Umbilical cord (tissue), 2 donors: ENCODE data around the gene TRDMT1. TPM values are rescaled to one million over a fixed set of nuclear protein-coding genes. Genes with fewer than 3 reads are reported as not detected.

ENCODE experiments used
- DNase-seq: peaks from one replicate; pipeline ENCODE4 v3.0.0-alpha.2; 2015; ENCODE audit warnings: low spot score
- total RNA-seq: library from RNA; depleted of rRNA; stranded (reverse); fragments of >200 nt; gene quantifications from one replicate; pipeline ENCODE4 v1.2.3, GENCODE V29; 2014; ENCODE audit warnings: low replicate concordance; ENCODE audit not compliant: insufficient read depth

Gene TRDMT1
- total RNA-seq, 1 donor from 2014 or later: 29.9 TPM

DNA sequence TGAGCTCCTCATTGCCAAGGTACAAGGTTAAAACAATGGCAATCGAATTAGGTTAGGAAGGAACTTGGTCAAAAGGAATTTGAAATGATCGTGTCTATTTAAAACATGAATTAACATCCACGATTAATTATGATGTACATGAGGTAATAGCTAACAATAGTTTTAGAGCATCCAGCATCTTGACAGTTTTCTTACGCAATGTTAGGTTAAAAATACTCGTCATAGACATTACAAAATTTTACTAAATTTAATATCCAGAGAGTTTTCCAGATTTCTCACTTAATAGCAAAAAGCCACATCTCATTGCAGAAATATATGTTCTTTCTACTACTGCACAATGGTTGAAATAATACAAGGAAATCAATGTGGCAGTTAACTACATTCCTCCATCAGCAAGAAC, 94.5 kb downstream of the TRDMT1 start:
- DNase-seq: no peak

DNA sequence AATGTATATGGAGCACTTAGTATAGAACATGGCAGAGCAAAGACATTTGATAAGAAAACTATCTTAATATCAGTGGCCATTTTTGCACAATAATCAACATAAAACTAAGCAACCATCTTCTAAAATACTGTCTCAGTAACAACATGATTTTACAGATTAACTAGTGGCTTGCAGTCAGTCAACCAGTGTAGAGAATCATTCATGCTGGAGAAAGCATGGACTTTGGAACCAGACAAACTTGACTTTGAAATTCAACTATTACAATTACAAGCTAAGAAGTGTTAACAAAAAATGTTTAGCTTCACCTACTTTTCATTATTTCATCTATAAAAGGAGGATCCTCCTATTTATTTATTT, 99.6 kb downstream of the TRDMT1 start:
- DNase-seq: no peak

DNA sequence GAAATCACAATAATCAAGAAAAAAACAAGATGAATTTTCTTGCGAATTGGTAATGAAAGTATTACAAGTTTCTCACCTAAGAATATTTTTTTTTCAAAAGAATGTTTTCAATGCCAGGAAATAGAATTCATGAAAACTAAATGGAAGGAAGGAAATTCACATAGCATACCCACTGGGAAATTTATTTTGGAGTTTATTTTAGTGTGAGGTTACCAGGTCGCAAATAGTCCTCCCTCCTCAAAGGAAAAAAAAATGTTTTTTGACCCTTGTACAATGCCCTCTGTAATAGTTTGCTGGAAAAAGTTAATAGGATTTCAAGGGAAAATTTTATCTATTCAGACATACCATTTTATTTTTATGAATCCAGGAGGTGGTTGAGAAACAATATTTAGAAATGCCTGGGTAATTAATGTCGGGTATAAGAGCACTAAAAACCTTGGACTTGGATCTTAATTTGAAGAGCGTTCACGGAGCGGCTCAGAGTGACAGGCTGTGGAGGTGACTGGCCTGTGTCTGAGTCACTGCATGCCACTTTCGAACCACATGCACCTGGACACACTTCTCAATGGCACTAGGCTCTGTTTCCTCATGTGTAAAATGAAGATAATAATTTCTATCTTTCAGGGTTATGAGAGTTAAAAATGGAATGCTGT, 100.1 kb downstream of the TRDMT1 start:
- DNase-seq: no peak

- no peak for DNase-seq
Observed at GRCh38 chr10:17100586-17100985, 100.9 kb downstream of the TRDMT1 start.

GRCh38 chr10:17098012-17098411, 103.5 kb downstream of the TRDMT1 start:
- no peak for DNase-seq

Other genes starting within 250 kb of the TRDMT1 start
- gene CUBN, start 71.9 kb downstream of the TRDMT1 start, total RNA-seq: 1.4 TPM
- 3,295 TPM for gene VIM, start 26.6 kb upstream of the TRDMT1 start, total RNA-seq